Hematopoietic multipotent progenitor cell treated with erythropoietin and hydrocortisone succinate and interleukin-3 and kit ligand, for 6 days (in vitro differentiated cells): ENCODE data around the gene ZNF74.
"Not testable (repeated sequence)": the region's sequence is repeated elsewhere in the genome, so short reads cannot be mapped to it uniquely, and the experiment has no call there.

Source experiments
- DNase-seq: peaks from one replicate; pipeline ENCODE4 v3.0.0-alpha.2; 2015

Gene ZNF74

DNA sequence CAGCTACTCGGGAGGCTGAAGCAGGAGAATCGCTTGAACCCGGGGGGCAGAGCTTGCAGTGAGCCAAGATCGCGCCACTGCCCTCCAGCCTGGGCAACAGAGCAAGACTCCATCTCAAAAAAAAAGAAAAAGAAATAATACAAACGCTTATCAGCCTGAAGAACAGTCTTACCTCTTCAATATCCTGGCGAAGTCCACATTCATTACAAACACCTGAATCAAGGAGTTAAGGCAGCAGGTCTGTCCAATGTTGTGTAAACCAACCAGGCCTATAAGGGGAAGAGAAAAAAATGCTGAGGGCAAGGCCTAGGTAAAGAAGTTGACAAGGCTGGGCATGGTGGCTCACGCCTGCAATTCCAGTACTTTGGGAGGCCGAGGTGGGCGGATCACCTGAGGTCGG lies 17.0 kb upstream of the ZNF74 start:
- DNase-seq = not testable (repeated sequence)

DNA sequence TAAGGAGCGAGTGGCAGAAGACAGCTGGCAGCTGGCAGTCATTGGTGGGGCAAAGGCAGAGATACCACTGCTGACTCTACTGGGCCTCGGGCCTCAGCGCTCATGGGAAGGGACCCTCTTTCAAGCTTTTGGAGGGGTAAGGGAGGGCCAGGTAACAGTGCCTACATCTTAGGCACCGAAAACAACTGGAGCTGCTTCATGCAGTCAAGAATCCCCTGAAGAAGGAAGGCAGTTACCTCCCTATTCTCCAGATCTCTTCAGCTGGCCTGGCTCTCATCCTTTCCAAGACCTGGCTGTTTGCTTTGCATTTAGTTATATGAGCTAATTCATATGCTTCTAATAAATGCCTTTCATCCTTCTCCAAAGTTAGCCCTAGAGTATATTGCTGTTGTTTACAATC lies 15.8 kb upstream of the ZNF74 start:
- DNase-seq = no peak

GRCh38 chr22:20378684-20379083 lies 15.3 kb upstream of the ZNF74 start:
- DNase-seq = not testable (repeated sequence)

DNA sequence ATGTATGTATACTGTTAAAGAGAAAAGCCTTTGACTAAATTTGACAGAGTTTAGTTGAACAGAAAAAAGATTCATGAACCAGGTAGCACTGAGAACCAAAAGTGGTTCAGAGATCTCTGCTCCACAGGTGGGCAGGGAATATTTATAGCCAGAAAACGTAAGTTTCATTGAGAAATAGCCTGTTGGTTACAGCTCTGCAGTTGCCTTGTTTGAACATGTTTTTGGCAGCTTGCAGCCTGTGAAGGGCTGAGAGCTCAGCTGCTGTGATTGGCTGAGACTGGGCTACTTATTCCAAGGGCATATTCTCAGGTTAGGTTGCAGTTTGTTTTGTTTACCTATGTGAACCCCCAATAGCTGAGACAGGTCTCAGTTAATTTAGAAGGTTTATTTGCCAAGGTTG lies 13.5 kb upstream of the ZNF74 start:
- DNase-seq = no peak

GRCh38 chr22:20383538-20383937 lies 10.4 kb upstream of the ZNF74 start:
- DNase-seq = no peak

GRCh38 chr22:20384171-20384570 lies 9.8 kb upstream of the ZNF74 start:
- no peak for DNase-seq

- DNase-seq = no peak
Observed at GRCh38 chr22:20384865-20385264, 9.1 kb upstream of the ZNF74 start.

- no peak for DNase-seq
Observed at GRCh38 chr22:20386336-20386735, 7.6 kb upstream of the ZNF74 start.

DNA sequence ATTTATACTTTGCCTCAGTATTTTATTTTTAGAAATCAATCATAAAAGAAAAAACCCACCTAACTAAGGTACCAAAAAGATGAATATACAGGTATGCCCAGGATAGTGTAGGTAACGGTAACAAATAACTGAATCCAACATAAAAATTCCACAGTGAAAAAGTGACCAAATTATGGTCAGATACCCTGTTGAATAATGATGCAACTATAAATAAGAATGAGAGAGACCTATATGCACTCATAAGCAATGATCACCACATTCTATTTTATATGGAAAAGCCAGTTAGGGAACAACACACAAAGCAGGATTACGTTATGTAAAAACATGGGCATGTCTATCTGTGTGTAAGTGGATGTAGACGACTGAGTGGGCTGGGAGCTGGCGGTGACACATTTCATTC lies 7.0 kb upstream of the ZNF74 start:
- DNase-seq = no peak

- no peak for DNase-seq
Observed at GRCh38 chr22:20388200-20388599, 5.8 kb upstream of the ZNF74 start.

DNA sequence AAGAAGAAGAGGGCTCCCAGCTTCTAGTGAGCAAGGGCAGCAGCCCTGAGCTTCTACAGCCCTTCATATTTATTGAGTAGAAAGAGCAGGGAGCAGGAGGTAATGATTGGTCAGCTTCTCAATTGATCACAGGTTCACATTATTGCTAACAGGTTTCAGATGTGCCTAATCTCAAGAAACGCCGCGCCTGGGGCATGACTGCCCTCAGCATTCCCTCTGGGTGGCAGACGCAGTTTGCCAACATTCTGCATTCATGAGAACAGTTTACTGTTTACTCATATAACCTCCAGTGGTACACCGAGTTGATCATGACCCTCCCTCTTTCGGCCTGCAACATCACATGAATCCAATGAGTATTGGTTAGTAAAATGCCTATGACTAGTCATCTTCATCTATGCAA lies 4.7 kb upstream of the ZNF74 start:
- no peak for DNase-seq

GRCh38 chr22:20390394-20390907 lies 3.5 kb upstream of the ZNF74 start:
- DNase-seq = no peak

DNA sequence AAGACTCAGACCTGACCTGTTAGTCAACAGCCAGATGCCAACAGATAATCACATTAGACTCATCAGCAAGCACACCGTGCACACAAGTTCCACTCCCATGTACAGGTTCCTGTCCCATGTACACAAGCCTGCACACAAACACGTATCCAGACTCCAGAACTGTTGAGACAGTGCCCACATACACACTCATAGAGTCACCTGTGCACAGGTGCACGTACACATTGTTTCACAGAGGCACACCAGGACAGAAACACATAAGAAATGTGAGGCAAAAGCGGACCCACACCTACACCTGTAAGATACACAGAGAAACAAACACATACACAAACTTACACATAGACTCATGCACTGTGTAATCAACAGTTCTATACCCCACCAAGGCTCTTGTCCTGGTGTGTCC lies 2.7 kb upstream of the ZNF74 start:
- no peak for DNase-seq

GRCh38 chr22:20392365-20392881 lies 1.5 kb upstream of the ZNF74 start:
- DNase-seq = not testable (repeated sequence)

DNA sequence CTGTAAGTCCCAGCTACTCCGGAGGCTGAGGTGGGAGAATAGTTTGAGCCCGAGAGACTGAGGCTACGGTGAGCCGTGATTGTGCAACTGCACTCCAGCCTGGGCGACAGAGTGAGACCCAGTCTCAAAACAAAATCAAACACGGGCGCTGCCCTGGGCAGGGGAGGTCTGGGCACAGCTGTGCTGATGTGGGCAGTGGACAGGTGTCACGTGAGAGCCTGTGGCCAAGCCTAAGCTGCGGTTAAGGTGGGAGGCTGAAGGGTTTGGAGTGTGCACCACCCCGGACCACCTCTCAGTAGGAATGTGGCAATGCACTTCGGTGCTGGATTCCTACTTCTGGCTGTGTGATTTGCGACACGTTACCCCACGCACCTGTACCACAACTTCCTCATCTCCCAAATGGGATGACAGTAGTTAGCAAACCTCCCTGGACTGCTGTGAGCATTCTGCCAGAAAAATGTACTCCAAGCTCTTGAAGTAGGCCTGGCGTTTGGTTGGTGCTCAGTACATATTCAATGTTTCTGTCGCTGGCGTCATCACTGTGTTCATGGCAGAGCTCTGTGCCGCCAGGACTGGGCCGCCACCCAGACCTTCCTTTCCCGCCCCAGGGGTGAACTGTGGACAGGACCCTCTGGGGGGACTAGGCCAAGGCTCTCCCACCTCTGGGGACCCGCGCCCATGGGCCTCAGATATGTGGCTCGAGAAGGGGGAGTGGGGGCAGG lies 807 bp upstream of the ZNF74 start:
- peak; percentile 21 for DNase-seq

DNA sequence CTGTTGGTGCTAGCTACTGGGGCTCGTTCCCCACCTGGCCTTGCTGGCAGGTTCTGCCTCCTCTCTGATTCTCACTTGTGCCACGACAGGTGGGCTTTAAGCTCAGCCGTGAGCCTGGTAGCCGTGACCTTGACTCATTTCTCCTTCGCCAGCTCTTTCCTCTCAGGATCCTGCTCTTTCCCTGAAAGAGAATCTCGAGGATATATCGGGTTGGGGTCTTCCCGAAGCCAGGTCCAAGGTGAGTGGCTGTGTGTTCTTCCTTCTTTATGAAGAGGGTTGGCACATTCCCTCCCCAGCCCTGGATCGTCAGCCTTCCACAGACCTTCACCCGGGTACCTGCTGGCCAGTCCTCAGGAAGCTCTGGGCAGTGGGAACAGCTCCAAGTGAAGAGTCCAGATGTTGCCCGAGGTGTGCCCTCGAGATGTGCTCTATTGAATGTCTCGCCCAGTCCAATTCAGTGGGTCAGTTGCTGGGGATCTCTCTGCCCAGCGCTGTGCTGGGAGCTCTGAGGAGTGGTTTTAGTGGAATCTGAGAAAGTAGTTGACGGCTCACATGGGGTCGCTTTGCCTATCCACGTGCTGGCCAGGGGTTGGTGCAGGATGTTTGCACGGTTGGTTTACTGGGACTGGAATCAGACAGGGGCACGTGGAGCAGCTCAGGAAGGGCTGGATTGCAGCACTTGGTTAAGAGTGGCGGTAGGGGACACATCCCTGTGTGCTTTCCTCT lies 1.4 kb downstream of the ZNF74 start:
- DNase-seq = no peak

- DNase-seq = no peak
Observed at GRCh38 chr22:20395907-20396287, 1.9 kb downstream of the ZNF74 start.

DNA sequence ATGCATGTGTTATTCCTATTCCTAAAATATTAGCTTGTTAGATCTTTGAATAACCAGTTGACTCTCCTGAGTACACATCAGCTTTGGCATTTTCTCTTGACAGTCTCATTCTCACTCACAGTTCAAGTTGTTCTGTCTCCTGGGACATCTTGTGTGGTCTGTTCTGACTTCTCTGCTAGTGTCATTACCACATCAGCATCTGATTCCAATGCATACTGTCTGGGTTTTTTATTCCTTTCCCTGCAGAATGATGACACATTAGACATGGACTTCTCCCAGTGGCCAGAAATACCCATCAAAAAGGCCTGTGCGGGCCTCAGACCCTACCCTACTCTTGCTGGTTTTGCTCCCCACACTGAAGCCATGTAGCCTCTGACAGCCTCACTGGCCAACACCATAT lies 2.7 kb downstream of the ZNF74 start:
- DNase-seq = no peak

DNA sequence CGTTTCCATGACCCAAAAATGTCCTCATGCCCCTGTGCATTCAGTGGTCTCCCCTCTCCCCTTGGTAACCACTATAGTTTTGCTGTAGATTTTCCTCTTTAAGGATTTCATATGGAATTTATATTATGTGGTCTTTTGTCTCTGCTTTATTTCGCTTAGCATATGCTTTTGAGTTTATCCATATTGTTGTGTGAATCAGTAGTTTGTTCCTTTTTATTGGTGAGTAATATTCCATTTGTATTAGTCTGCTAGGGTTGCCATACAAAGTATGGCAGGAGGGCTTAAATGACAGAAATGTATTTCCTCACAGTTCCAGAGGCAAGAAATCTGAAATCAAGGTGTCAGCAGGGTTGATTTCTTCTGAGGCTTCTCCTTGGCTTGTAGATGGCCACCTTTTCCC lies 3.5 kb downstream of the ZNF74 start:
- no peak for DNase-seq

- no peak for DNase-seq
Observed at GRCh38 chr22:20398420-20398819, 4.5 kb downstream of the ZNF74 start.

- DNase-seq = no peak
Observed at GRCh38 chr22:20399866-20400605, 6.1 kb downstream of the ZNF74 start.

DNA sequence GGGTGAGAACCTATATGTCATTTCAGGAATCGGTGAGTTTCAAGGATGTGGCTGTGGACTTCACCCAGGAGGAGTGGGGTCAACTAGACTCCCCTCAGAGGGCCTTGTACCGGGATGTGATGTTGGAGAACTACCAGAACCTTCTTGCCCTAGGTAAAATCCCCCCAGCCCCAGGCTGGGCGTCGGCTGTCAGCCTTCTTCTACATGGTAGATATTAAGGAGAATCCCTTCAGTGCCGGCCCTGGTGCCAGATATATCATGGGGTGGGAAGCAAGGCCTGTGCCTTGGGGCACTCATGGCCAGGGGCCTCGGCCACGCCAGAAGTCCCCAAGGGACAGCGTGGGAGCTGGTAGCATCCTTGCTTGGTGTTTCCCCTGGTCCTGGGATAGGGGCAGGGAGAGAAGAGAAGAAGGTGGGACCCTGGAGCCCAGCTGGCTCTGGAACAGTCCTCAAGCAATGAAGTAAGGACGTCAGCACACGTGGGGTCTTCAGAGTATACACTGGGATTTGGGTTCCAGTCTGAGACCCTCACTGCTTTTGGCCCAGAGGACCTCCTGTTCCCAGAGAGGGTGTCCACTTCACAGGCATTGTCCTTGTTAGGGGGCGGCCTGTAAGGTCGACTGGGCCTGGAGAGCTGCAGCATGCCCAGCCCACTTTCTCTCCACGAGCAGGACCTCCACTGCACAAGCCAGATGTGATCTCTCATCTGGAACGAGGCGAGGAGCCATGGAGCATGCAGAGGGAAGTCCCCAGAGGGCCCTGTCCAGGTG lies 6.8 kb downstream of the ZNF74 start:
- no peak for DNase-seq
